Stimulated activated CD4-positive, alpha-beta T cell treated with anti-CD3 and anti-CD28 coated beads, TNF-alpha, amount 100 ng/mL, for 24 hours (primary cell): ENCODE data around the gene SDHAF4.
"Not testable (repeated sequence)": the region's sequence is repeated elsewhere in the genome, so short reads cannot be mapped to it uniquely, and the experiment has no call there.

ENCODE experiments used
- DNase-seq, 3 experiments: peaks; one replicate each; pipeline ENCODE4 v3.0.0-alpha.2; 2020; ENCODE audit warnings: low read depth in 3 of 3

The SDHAF4 gene

GRCh38 chr6:70592391-70593117, 25.8 kb downstream of the SDHAF4 start:
- no peak for DNase-seq

GRCh38 chr6:70593118-70593486, 26.4 kb downstream of the SDHAF4 start:
- no peak for DNase-seq

GRCh38 chr6:70599187-70599586, 32.5 kb downstream of the SDHAF4 start:
- no peak for DNase-seq

GRCh38 chr6:70601014-70601413, 34.3 kb downstream of the SDHAF4 start:
- no peak for DNase-seq

GRCh38 chr6:70604254-70604653, 37.5 kb downstream of the SDHAF4 start:
- no peak for DNase-seq

- not testable (repeated sequence) for DNase-seq
These were observed 40.6 kb downstream of the SDHAF4 start for GRCh38 chr6:70607371-70607770.

GRCh38 chr6:70609181-70609580, 42.5 kb downstream of the SDHAF4 start:
- not testable (repeated sequence) for DNase-seq

GRCh38 chr6:70616728-70617260, 50.1 kb downstream of the SDHAF4 start:
- DNase-seq = no peak

GRCh38 chr6:70620746-70621145, 54.0 kb downstream of the SDHAF4 start:
- no peak for DNase-seq

GRCh38 chr6:70622461-70622860, 55.7 kb downstream of the SDHAF4 start:
- no peak for DNase-seq

GRCh38 chr6:70625436-70625835, 58.7 kb downstream of the SDHAF4 start:
- no peak for DNase-seq

- DNase-seq = no peak
These were observed 60.9 kb downstream of the SDHAF4 start for GRCh38 chr6:70627500-70628254.

- no peak for DNase-seq
These were observed 63.2 kb downstream of the SDHAF4 start for GRCh38 chr6:70629929-70630328.

GRCh38 chr6:70633870-70634269, 67.1 kb downstream of the SDHAF4 start:
- DNase-seq = no peak

- DNase-seq = no peak
These were observed 69.9 kb downstream of the SDHAF4 start for GRCh38 chr6:70636596-70636995.

- DNase-seq = no peak
These were observed 71.7 kb downstream of the SDHAF4 start for GRCh38 chr6:70638468-70638867.
